Thyroid gland (tissue), 4 donors: ENCODE data around the gene GHRL. TPM values are rescaled to one million over a fixed set of nuclear protein-coding genes. Genes with fewer than 3 reads are reported as not detected.
"Not testable (repeated sequence)": the region's sequence is repeated elsewhere in the genome, so short reads cannot be mapped to it uniquely, and the experiment has no call there.

ENCODE experiments used
- DNase-seq, 2 donors: peaks; one replicate each; pipeline ENCODE4 v3.0.0-alpha.2; 2019
- H3K27ac ChIP-seq, 3 donors: fragments of 200-600 bp; sonication (generic); 1 replicate in 2 of 3; 2 replicates in 1 of 3; pipeline ENCODE4 v1.5.1; 2016 to 2019; ENCODE audit warnings: mild to moderate bottlenecking in 1 of 3, moderate library complexity in 1 of 3
- H3K27me3 ChIP-seq: fragments of 200-600 bp; sonication (generic); one replicate; pipeline ENCODE4 v1.5.1; 2019
- H3K36me3 ChIP-seq, 2 donors: fragments of 200-600 bp; sonication (generic); one replicate each; pipeline ENCODE4 v1.5.1; 2016 to 2019
- H3K4me1 ChIP-seq, 2 donors: fragments of 200-600 bp; sonication (generic); one replicate each; pipeline ENCODE4 v1.5.1; 2017 to 2019
- H3K4me3 ChIP-seq, 3 donors: fragments of 200-600 bp; sonication (generic); replicated peaks in 1 of 3; 1 replicate in 2 of 3; 2 replicates in 1 of 3; pipeline ENCODE4 v1.5.1; 2016; ENCODE audit warnings: mild to moderate bottlenecking in 1 of 3
- H3K9me3 ChIP-seq: fragments of 200-600 bp; sonication (generic); one replicate; pipeline ENCODE4 v1.5.1; 2017
- CTCF ChIP-seq, 6 experiments: fragments of 200-600 bp in 3 of 6; fragments of 450-650 bp in 3 of 6; sonication (generic) in 3 of 6; IDR thresholded peaks; one replicate each; pipeline ENCODE4 v1.5.1; 2016 to 2019; ENCODE audit warnings: antibody characterized with exemption in 6 of 6, mild to moderate bottlenecking in 2 of 6, inconsistent platforms in 1 of 6, moderate library complexity in 1 of 6
- POLR2A ChIP-seq, 2 donors: fragments of 450-650 bp; IDR thresholded peaks; one replicate each; pipeline ENCODE4 v1.6.1; 2017; ENCODE audit warnings: antibody characterized with exemption in 2 of 2, mild to moderate bottlenecking in 2 of 2, moderate library complexity in 1 of 2
- WGBS, 2 donors: methylation state at CpG; one replicate each; pipeline ENCODE4 v1.1.5; 2017; 5-methylcytosine and 5-hydroxymethylcytosine counted together
- intact Hi-C: fragments of 100-400 bp; cut with DNase I; formaldehyde crosslinking; loops from one replicate; pipeline ENCODE4 v1.15.1; 2023
- total RNA-seq, 4 donors: library from RNA; depleted of rRNA; stranded (reverse); fragments of >200 nt; gene quantifications; one replicate each; pipeline ENCODE4 v1.2.3, GENCODE V29; 2016

The GHRL gene
- total RNA-seq, 4 donors from 2014 or later, result 0.56 to 1.2 (median 1.1) TPM; not detected in 1

GRCh38 chr3:10268930-10269329 lies 23.8 kb downstream of the GHRL start:
- Histone ChIP-seq H3K9me3 (no peaks in the 10 kb centered on the region), H3K36me3 (peaks cover 12% of the 10 kb centered on the region in 2 donors), H3K27ac (no peak overlapping the region)

GRCh38 chr3:10268116-10268515 lies 24.6 kb downstream of the GHRL start:
- no peak for TF ChIP-seq CTCF (IDR thresholded peaks at IDR 0.05)
- no peak for TF ChIP-seq POLR2A (IDR thresholded peaks at IDR 0.05)
- H3K27me3 ChIP-seq, result no peaks in the 10 kb centered on the region
- H3K27ac ChIP-seq, result no peak overlapping the region
- peaks cover 14 to 16% of the 10 kb centered on the region in 2 donors for H3K4me1 ChIP-seq
- intact Hi-C loops, result no loop called here
- DNase-seq, result no peak
- peaks cover 12% of the 10 kb centered on the region in 2 donors for H3K36me3 ChIP-seq
- H3K9me3 ChIP-seq, result no peaks in the 10 kb centered on the region
- no peak overlapping the region for H3K4me3 ChIP-seq

More at GRCh38 chr3:10268930-10269329, 23.8 kb downstream of the GHRL start:
- peaks cover 11 to 13% of the 10 kb centered on the region in 2 donors for H3K4me1 ChIP-seq
- no peak for DNase-seq
- intact Hi-C loops, result no loop called here
- no peak overlapping the region for H3K4me3 ChIP-seq
- no peak for TF ChIP-seq CTCF (IDR thresholded peaks at IDR 0.05)
- TF ChIP-seq POLR2A (IDR thresholded peaks at IDR 0.05), result no peak
- no peaks in the 10 kb centered on the region for H3K27me3 ChIP-seq
- 92 to 95% methylated on average over 5 of the region's 5 CpGs for WGBS, 2 donors

- WGBS, 2 donors, result 89 to 95% methylated on average over 7 of the region's 7 CpGs
- intact Hi-C loops, DNase-seq: not testable (repeated sequence)
These were observed 25.8 kb downstream of the GHRL start for GRCh38 chr3:10266936-10267335.

GRCh38 chr3:10265833-10266232 lies 26.9 kb downstream of the GHRL start:
- Histone ChIP-seq H3K27me3 (no peaks in the 10 kb centered on the region), H3K4me3 (no peak overlapping the region), H3K36me3 (peaks cover 4 to 9% of the 10 kb centered on the region in 2 donors), H3K27ac (no peak overlapping the region), H3K9me3 (no peaks in the 10 kb centered on the region), H3K4me1 (peaks cover 23 to 36% of the 10 kb centered on the region in 2 donors)
- TF ChIP-seq POLR2A (IDR thresholded peaks at IDR 0.05) (no peak), CTCF (IDR thresholded peaks at IDR 0.05) (no peak)
- intact Hi-C loops, result no loop called here
- no peak for DNase-seq
- WGBS, 2 donors, result 92 to 95% methylated on average over 2 of the region's 2 CpGs

More at GRCh38 chr3:10266936-10267335, 25.8 kb downstream of the GHRL start:
- H3K4me3 ChIP-seq, H3K27me3 ChIP-seq, H3K9me3 ChIP-seq, H3K27ac ChIP-seq: not testable (repeated sequence)
- Histone ChIP-seq H3K36me3 (peaks cover 12% of the 10 kb centered on the region in 2 donors), H3K4me1 (peaks cover 21 to 28% of the 10 kb centered on the region in 2 donors)

- H3K36me3 ChIP-seq, result peaks cover 0 to 12% of the 10 kb centered on the region in 2 donors
- H3K27me3 ChIP-seq, result no peaks in the 10 kb centered on the region
- H3K27ac ChIP-seq, result peak overlapping the region in 1 of 3 donors; percentile 5
- H3K4me3 ChIP-seq, result no peak overlapping the region
- WGBS, 2 donors, result 62 to 63% methylated on average over 12 of the region's 12 CpGs
- DNase-seq, result peak; percentile 35 to 46
- H3K4me1 ChIP-seq, result peaks cover 23 to 47% of the 10 kb centered on the region in 2 donors
- H3K9me3 ChIP-seq, result no peaks in the 10 kb centered on the region
- intact Hi-C loops, result no loop called here
- TF ChIP-seq CTCF (IDR thresholded peaks at IDR 0.05), result peak in 3 of 6 experiments; percentile 31 to 43 (median 41)
- TF ChIP-seq POLR2A (IDR thresholded peaks at IDR 0.05), result no peak
These were observed 28.9 kb downstream of the GHRL start for GRCh38 chr3:10263646-10264363.
